ENCODE data around the gene UBE2H. TPM values are rescaled to one million over a fixed set of nuclear protein-coding genes. Genes with fewer than 3 reads are reported as not detected.

Gene UBE2H
- total RNA-seq, 1 donor: 69.1 TPM

DNA sequence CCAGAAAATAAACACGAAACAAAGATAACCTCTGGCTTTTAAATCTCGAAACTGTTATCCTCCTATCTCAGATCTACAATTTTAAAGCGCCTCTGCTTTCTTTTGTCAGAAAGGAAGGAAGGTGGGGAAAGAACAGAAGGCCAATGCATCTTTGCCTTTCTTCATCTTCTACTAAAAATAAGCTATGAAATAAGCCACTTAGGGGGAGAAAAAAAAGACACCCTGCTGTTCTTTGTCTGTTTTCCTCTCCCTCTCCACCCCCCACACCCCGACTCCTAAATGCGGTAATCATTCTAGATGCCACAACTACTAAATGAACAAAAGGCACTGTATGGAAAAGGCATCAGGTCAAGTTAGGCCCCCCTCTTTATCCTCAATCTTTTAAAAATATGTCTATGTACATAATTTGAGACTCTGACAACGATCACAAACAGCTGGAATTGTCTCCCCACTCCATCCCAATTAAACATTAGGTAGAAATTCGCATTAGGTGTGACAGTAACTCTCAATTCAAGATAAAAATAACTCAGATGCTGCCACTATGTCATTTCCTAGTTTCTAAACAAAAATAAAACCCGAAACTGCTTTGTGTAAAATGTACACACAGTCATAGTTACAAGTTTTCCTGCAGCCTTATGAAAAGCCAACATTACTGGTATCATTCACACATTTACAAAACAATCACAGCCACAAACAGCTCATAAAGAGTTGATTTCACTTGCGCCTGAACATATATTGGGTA lies 2.4 kb downstream of the UBE2H start:
- peak overlapping the region; percentile 76 for H3K4me3 ChIP-seq (ENCODE audit: low read depth, low read length)
- TF ChIP-seq, protein P1, sequence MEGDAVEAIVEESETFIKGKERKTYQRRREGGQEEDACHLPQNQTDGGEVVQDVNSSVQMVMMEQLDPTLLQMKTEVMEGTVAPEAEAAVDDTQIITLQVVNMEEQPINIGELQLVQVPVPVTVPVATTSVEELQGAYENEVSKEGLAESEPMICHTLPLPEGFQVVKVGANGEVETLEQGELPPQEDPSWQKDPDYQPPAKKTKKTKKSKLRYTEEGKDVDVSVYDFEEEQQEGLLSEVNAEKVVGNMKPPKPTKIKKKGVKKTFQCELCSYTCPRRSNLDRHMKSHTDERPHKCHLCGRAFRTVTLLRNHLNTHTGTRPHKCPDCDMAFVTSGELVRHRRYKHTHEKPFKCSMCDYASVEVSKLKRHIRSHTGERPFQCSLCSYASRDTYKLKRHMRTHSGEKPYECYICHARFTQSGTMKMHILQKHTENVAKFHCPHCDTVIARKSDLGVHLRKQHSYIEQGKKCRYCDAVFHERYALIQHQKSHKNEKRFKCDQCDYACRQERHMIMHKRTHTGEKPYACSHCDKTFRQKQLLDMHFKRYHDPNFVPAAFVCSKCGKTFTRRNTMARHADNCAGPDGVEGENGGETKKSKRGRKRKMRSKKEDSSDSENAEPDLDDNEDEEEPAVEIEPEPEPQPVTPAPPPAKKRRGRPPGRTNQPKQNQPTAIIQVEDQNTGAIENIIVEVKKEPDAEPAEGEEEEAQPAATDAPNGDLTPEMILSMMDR (IDR thresholded peaks at IDR 0.05; ENCODE audit: insufficient read depth, low read depth, low read length): no peak
- peak; percentile 23 for DNase-seq (ENCODE audit: low read depth)

DNA sequence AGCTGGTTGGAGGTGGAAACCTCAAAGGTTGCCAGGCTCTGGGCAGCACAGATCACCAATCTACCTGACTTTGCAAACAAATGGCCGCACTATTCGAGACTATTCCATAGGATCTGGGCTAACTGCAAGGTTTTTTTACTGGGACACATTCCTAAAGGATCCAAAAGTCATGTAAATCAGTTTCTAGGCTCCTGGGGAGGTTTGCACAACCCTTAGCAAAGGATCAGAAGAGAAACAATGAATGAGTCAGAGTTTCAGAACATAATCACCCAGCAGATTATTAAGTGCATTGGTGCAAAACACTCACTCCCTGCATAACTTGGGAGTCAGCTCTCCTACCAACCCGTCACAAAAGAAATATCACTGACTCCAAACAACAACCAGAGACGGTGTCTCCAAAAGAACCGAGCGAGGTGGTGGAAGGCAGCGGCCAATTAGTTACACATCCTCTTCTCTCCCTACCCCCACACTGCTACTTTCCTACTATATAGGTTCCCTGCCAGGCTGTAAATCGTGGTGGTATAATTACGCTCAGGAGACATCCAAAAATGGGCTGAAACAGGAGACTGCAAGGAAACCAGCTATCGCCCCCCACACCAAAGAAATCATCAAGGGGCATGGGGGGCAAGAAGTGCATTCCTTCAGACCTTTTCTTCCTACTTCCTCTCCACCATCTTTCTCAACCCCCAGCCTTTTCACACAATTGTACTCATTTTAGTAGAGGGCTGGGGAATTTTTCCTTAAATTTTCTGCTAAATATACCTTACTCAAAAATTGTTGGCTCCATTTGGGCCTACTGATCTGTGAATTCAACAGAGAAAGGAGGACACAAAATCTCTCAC lies 3.2 kb downstream of the UBE2H start:
- peak overlapping the region; percentile 76 for H3K4me3 ChIP-seq (ENCODE audit: low read depth, low read length)
- TF ChIP-seq, protein P1 (IDR thresholded peaks at IDR 0.05; ENCODE audit: insufficient read depth, low read depth, low read length): no peak
- DNase-seq (ENCODE audit: low read depth): peak; percentile 90

DNA sequence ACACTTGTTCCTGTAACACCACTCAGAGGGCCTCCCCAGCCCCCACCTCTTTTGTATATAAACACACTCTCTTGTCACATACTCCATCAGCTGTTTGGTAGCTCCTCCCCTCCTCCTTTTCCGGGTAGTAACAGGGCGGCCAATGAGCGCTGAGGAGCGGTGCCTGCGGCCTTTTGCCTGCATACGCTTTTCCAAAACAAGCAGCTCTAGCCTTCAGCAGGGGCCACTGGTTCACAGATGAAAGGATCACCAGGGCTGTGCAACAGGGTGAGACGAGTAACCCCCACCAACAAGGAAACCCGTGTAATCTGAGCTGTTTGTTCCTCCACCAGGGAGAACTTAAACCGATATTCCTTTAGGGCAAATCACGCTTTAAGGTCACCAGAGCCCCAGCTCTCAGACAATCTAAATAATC lies 3.9 kb downstream of the UBE2H start:
- TF ChIP-seq, protein P1 (IDR thresholded peaks at IDR 0.05; ENCODE audit: insufficient read depth, low read depth, low read length): no peak
- peak; percentile 98 for DNase-seq (ENCODE audit: low read depth)
- H3K4me3 ChIP-seq (ENCODE audit: low read depth, low read length): peak overlapping the region; percentile 76

DNA sequence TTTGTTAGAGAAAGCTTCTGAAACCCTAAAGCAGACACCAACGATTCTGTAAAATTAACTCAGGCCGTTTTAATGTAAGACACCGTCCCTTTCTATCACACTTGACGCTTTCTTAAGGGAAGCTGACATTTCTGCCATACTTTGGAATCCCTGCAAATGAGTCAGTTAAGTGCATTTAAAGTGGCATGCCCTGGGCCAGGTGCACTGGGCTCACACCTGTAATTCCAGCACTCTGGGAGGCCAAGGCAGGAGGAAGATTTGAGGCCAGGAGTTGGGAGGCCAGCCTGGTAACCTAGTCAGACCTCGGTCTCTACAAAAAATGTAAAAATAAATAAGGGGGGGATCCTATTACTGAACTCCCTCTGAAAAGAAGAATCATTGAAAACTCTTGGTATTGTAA lies 4.4 kb downstream of the UBE2H start:
- peak overlapping the region; percentile 41 for H3K4me3 ChIP-seq (ENCODE audit: low read depth, low read length)
- TF ChIP-seq, protein P1 (IDR thresholded peaks at IDR 0.05; ENCODE audit: insufficient read depth, low read depth, low read length): no peak
- no peak for DNase-seq (ENCODE audit: low read depth)

DNA sequence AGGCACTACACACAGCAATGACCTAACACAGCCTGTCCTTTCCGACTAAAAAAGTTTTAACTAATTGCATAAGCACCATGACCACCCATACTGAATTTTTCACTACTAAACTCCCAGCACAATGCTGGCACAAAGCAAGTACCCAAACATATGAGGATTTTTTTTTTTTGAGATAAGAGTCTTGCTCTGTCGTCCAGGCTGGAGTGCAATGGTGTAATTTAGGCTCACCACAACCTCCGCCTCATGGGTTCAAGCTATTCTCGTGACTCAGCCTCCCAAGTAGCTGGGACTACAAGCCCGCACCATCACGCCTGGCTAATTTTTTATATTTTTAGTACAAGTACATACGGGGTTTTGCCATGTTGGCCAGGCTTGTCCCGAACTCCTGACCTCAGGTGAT lies 5.1 kb downstream of the UBE2H start:
- no peak overlapping the region for H3K4me3 ChIP-seq (ENCODE audit: low read depth, low read length)
- DNase-seq (ENCODE audit: low read depth): peak; percentile 62
- TF ChIP-seq, protein P1 (IDR thresholded peaks at IDR 0.05; ENCODE audit: insufficient read depth, low read depth, low read length): no peak

DNA sequence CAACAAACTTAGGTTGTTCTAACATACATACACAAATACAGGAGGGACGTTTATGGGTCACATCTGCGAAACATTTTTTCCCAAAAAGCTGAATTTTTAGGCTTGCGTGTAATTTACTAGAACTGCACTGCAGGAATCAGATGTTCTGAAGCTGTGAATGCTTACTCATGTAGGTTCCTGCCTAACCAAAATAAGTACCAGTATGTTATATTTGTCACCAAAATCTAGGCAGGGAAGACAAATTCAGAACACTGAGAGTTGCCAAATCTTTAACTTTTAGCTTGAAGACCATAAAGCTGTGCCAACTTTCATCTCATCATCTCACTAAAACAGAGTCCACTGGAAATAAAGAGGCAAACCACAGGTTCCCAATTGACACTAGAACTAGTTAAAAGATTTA lies 5.7 kb downstream of the UBE2H start:
- peak; percentile 17 for DNase-seq (ENCODE audit: low read depth)
- H3K4me3 ChIP-seq (ENCODE audit: low read depth, low read length): no peak overlapping the region
- TF ChIP-seq, protein P1 (IDR thresholded peaks at IDR 0.05; ENCODE audit: insufficient read depth, low read depth, low read length): no peak

Measured in fibroblast of villous mesenchyme (primary cell).